ENCODE results near the gene ZNF324B.
A peak's percentile ranks its signal among the peaks of the same experiment; 100 is the strongest.

ZNF324B gene

DNA sequence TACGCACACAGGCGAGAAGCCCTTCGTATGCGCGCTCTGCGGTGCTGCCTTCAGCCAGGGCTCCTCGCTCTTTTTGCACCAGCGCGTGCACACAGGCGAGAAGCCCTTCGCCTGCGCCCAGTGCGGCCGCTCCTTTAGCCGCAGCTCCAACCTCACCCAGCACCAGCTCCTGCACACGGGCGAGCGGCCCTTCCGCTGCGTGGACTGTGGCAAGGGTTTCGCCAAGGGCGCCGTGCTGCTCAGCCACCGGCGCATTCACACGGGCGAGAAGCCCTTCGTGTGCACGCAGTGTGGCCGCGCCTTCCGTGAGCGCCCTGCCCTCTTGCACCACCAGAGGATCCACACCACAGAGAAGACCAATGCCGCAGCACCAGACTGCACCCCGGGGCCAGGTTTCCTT is 4.7 kb downstream of the ZNF324B start:
- Histone ChIP-seq H3K4me2 (ENCODE audit: low read length) (no peak overlapping the region), H2AK5ac (ENCODE audit: low read length) (no peak overlapping the region), H3K9me3 (ENCODE audit: insufficient read depth, low read depth, low read length) (no peaks in the 10 kb centered on the region), H3K4me1 (ENCODE audit: control insufficient read depth in 1 of 2, insufficient read depth in 2 of 2, low read length in 2 of 2) (peaks cover under 1% of the 10 kb centered on the region in 2 experiments), H3K27ac (ENCODE audit: low read depth, low read length) (no peak overlapping the region), H4K8ac (ENCODE audit: low read depth, low read length) (no peak overlapping the region), H2BK5ac (ENCODE audit: low read depth, low read length, poor library complexity) (no peak overlapping the region), H3K27me3 (ENCODE audit: insufficient read depth, low read length) (no peaks in the 10 kb centered on the region), H3K23ac (ENCODE audit: low read length) (no peak overlapping the region), H3K79me1 (ENCODE audit: low read length) (peaks cover 2% of the 10 kb centered on the region), H3K14ac (ENCODE audit: low read length) (no peak overlapping the region), H3K4me3 (ENCODE audit: low read depth, low read length) (no peak overlapping the region), H2AFZ (ENCODE audit: insufficient read depth, low read length, poor library complexity) (no peak overlapping the region), H3K18ac (ENCODE audit: low read length) (no peak overlapping the region), H4K91ac (ENCODE audit: low read depth, low read length) (no peak overlapping the region), H2BK120ac (ENCODE audit: insufficient read depth, low read length, poor library complexity) (no peak overlapping the region), H3K36me3 (ENCODE audit: control insufficient read depth in 1 of 2, insufficient read depth in 2 of 2, low read length in 2 of 2) (peaks cover 16 to 23% of the 10 kb centered on the region in 2 experiments), H4K12ac (ENCODE audit: low read depth, low read length) (no peak overlapping the region), H3K79me2 (ENCODE audit: control insufficient read depth, insufficient read depth, low read length, poor library complexity) (peaks cover 2% of the 10 kb centered on the region), H3K9ac (ENCODE audit: low read length) (no peak overlapping the region), H3K4ac (ENCODE audit: low read depth, low read length) (no peak overlapping the region), H2BK12ac (ENCODE audit: low read length) (no peak overlapping the region)
- DNase-seq, result no peak
- WGBS (ENCODE audit: extremely low coverage, insufficient coverage, insufficient read length), result no CpG with 5 or more reads among the region's 35 CpGs

DNA sequence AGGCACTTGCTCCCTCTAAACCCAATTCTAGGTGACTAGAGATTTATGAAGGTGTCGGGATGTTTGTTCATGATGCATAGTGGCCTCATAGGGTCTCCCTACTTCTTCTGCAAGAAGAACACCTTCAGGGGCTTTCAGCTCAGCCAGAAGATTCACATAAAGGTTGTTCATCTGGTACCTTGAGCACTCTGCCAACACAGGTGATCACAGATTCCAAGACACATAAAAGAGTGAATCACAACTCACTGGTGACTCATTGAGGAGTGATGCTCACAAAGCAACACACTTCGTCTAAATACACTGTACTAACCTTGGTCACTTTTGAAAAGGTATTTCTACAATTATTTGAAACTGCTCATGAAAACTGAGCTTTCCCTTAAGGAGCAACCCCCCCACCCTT is 8.6 kb downstream of the ZNF324B start:
- Histone ChIP-seq H3K27ac (ENCODE audit: low read depth, low read length) (no peak overlapping the region), H3K9ac (ENCODE audit: low read length) (no peak overlapping the region), H3K18ac (ENCODE audit: low read length) (no peak overlapping the region), H3K4ac (ENCODE audit: low read depth, low read length) (no peak overlapping the region), H3K9me3 (ENCODE audit: insufficient read depth, low read depth, low read length) (no peaks in the 10 kb centered on the region), H4K12ac (ENCODE audit: low read depth, low read length) (no peak overlapping the region), H3K79me2 (ENCODE audit: control insufficient read depth, insufficient read depth, low read length, poor library complexity) (no peaks in the 10 kb centered on the region), H3K4me3 (ENCODE audit: low read depth, low read length) (no peak overlapping the region), H3K36me3 (ENCODE audit: control insufficient read depth in 1 of 2, insufficient read depth in 2 of 2, low read length in 2 of 2) (peaks cover 15 to 16% of the 10 kb centered on the region in 2 experiments), H3K79me1 (ENCODE audit: low read length) (no peaks in the 10 kb centered on the region), H3K4me1 (ENCODE audit: control insufficient read depth in 1 of 2, insufficient read depth in 2 of 2, low read length in 2 of 2) (no peaks in the 10 kb centered on the region), H3K23ac (ENCODE audit: low read length) (no peak overlapping the region), H2AFZ (ENCODE audit: insufficient read depth, low read length, poor library complexity) (no peak overlapping the region), H4K8ac (ENCODE audit: low read depth, low read length) (no peak overlapping the region), H2BK5ac (ENCODE audit: low read depth, low read length, poor library complexity) (no peak overlapping the region), H3K27me3 (ENCODE audit: insufficient read depth, low read length) (no peaks in the 10 kb centered on the region), H2AK5ac (ENCODE audit: low read length) (no peak overlapping the region), H4K91ac (ENCODE audit: low read depth, low read length) (no peak overlapping the region), H2BK120ac (ENCODE audit: insufficient read depth, low read length, poor library complexity) (no peak overlapping the region), H3K14ac (ENCODE audit: low read length) (no peak overlapping the region), H3K4me2 (ENCODE audit: low read length) (no peak overlapping the region), H2BK12ac (ENCODE audit: low read length) (no peak overlapping the region)
- peak in 1 of 2 donors; percentile 8 for DNase-seq
- no CpG with 5 or more reads among the region's 2 CpGs for WGBS (ENCODE audit: extremely low coverage, insufficient coverage, insufficient read length)

DNA sequence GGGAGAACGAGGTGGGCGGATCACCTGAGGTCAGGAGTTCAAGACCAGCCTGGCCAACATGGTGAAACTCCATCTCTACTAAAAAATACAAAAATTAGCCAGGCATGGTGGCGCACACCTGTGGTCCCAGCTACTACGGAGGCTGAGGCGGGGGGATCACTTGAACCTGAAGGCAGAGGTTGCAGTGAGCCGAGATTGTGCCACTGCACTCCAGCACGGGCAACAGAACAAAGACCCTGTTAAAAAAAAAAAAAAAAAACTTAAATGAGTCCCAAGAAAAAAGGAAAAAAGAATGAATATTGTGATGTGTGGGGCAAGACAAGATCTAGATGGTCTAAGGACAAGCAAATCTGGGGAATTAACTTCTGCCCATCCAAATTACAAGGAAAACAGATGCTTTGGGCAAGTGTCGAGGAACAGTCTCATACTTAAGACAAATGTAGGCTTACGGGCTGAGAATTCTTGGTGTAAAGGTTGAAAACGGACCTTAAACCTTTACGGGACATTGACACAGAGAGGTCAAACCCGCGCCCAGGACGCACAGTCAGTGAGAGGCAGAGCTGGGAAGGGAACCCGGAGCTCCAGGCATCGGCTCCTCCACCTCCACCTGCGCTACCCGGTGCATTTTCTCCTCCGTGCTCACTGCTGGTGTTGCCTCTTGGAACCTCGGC is 14.8 kb downstream of the ZNF324B start:
- Histone ChIP-seq H2BK5ac (ENCODE audit: low read depth, low read length, poor library complexity) (no peak overlapping the region), H3K14ac (ENCODE audit: low read length) (no peak overlapping the region), H2BK12ac (ENCODE audit: low read length) (no peak overlapping the region), H3K9ac (ENCODE audit: low read length) (peak overlapping the region; percentile 82), H2AK5ac (ENCODE audit: low read length) (no peak overlapping the region), H3K36me3 (ENCODE audit: control insufficient read depth in 1 of 2, insufficient read depth in 2 of 2, low read length in 2 of 2) (peaks cover 19 to 20% of the 10 kb centered on the region in 2 experiments), H3K4me3 (ENCODE audit: low read depth, low read length) (peak overlapping the region; percentile 69), H3K27me3 (ENCODE audit: insufficient read depth, low read length) (no peaks in the 10 kb centered on the region), H3K27ac (ENCODE audit: low read depth, low read length) (no peak overlapping the region), H4K8ac (ENCODE audit: low read depth, low read length) (peak overlapping the region; percentile 50), H2AFZ (ENCODE audit: insufficient read depth, low read length, poor library complexity) (peak overlapping the region; percentile 83), H3K79me2 (ENCODE audit: control insufficient read depth, insufficient read depth, low read length, poor library complexity) (peaks cover 4% of the 10 kb centered on the region), H3K23ac (ENCODE audit: low read length) (no peak overlapping the region), H3K4me1 (ENCODE audit: control insufficient read depth in 1 of 2, insufficient read depth in 2 of 2, low read length in 2 of 2) (peaks cover 5 to 11% of the 10 kb centered on the region in 2 experiments), H4K12ac (ENCODE audit: low read depth, low read length) (peak overlapping the region; percentile 28), H3K4me2 (ENCODE audit: low read length) (peak overlapping the region; percentile 96), H2BK120ac (ENCODE audit: insufficient read depth, low read length, poor library complexity) (no peak overlapping the region), H3K9me3 (ENCODE audit: insufficient read depth, low read depth, low read length) (no peaks in the 10 kb centered on the region), H3K79me1 (ENCODE audit: low read length) (no peaks in the 10 kb centered on the region), H3K4ac (ENCODE audit: low read depth, low read length) (no peak overlapping the region), H4K91ac (ENCODE audit: low read depth, low read length) (no peak overlapping the region), H3K18ac (ENCODE audit: low read length) (no peak overlapping the region)
- no CpG with 5 or more reads among the region's 20 CpGs for WGBS (ENCODE audit: extremely low coverage, insufficient coverage, insufficient read length)
- DNase-seq, result no peak

DNA sequence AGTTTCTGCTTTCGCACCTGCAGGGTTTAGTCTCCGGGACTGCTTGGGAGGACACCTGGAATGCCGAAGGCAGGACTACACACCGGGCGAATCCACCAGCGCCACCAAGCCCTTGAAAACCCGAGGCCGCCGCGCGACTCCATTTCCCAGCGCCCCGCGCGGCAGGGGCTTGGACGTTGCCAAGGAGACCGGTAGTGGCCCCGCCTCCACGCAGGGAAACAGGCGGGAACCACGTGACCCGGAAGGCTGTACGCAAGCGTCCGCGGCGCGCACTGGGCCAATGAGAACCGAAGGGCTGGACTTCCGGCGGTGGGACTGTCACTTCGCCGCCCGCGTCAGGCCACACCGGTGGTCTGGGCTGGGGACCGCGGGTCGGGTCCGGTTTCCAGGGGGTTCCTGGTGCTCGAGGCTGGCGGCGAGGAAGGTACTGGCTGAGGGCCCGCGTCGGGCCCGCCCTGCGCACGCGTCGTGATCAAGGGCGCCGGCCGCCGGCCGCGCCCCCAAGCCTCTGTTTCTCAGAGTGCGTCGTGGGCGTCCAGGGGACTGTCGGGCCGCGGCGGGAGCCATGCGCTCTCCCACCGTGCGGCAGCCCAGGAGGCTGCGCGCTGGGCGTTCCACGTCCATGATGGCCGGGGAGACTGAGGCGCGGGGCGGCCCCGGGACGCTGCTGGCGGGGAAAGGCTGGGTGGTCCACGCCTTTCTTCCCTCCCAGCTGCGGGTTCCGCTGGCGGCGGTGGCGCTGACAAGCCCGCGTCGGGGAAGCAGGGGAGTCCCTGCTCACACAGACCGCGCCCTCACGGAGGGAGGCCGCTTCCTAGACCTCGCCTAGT is 15.6 kb downstream of the ZNF324B start, which contains the start of gene ZNF324:
TSS of gene ZNF324 (plus strand) at position 321 of the 830 bp plus-strand sequence. CDS start 2,106 bp downstream, outside the sequence.
- H4K12ac ChIP-seq (ENCODE audit: low read depth, low read length), result peak within 1 kb of the TSS; percentile 34
- H3K4me3 ChIP-seq (ENCODE audit: low read depth, low read length), result peak within 1 kb of the TSS; percentile 96

More for the DNA sequence above, 15.6 kb downstream of the ZNF324B start, which contains the start of gene ZNF324:
- no peaks in the 10 kb centered on the region for H3K27me3 ChIP-seq (ENCODE audit: insufficient read depth, low read length)
- peaks cover 24 to 26% of the 10 kb centered on the region in 2 experiments for H3K36me3 ChIP-seq (ENCODE audit: control insufficient read depth in 1 of 2, insufficient read depth in 2 of 2, low read length in 2 of 2)
- no peak within 1 kb of the TSS for H3K4ac ChIP-seq (ENCODE audit: low read depth, low read length)
- H3K18ac ChIP-seq (ENCODE audit: low read length), result peak within 1 kb of the TSS; percentile 23
- H3K79me2 ChIP-seq (ENCODE audit: control insufficient read depth, insufficient read depth, low read length, poor library complexity), result peaks cover 4% of the 10 kb centered on the region
- H3K4me2 ChIP-seq (ENCODE audit: low read length), result peak within 1 kb of the TSS; percentile 96
- peak within 1 kb of the TSS; percentile 87 for H2AFZ ChIP-seq (ENCODE audit: insufficient read depth, low read length, poor library complexity)
- peak within 1 kb of the TSS; percentile 68 for H3K14ac ChIP-seq (ENCODE audit: low read length)
- no peak within 1 kb of the TSS for H3K23ac ChIP-seq (ENCODE audit: low read length)
- peak within 1 kb of the TSS; percentile 60 for H4K91ac ChIP-seq (ENCODE audit: low read depth, low read length)
- no peak within 1 kb of the TSS for H2BK5ac ChIP-seq (ENCODE audit: low read depth, low read length, poor library complexity)
- peaks cover 5 to 11% of the 10 kb centered on the region in 2 experiments for H3K4me1 ChIP-seq (ENCODE audit: control insufficient read depth in 1 of 2, insufficient read depth in 2 of 2, low read length in 2 of 2)
- H2BK120ac ChIP-seq (ENCODE audit: insufficient read depth, low read length, poor library complexity), result no peak within 1 kb of the TSS
- H3K79me1 ChIP-seq (ENCODE audit: low read length), result no peaks in the 10 kb centered on the region
- peak within 1 kb of the TSS; percentile 36 for H3K27ac ChIP-seq (ENCODE audit: low read depth, low read length)
- H3K9ac ChIP-seq (ENCODE audit: low read length), result peak within 1 kb of the TSS; percentile 82
- peak within 1 kb of the TSS; percentile 50 for H4K8ac ChIP-seq (ENCODE audit: low read depth, low read length)
- peak; percentile 99 for DNase-seq
- no CpG with 5 or more reads among the region's 92 CpGs for WGBS (ENCODE audit: extremely low coverage, insufficient coverage, insufficient read length)
- H2AK5ac ChIP-seq (ENCODE audit: low read length), result peak within 1 kb of the TSS; percentile 3
- H2BK12ac ChIP-seq (ENCODE audit: low read length), result no peak within 1 kb of the TSS
- H3K9me3 ChIP-seq (ENCODE audit: insufficient read depth, low read depth, low read length), result no peaks in the 10 kb centered on the region

Data from trophoblast cell (in vitro differentiated cells and primary cell).